ENCODE results near the gene PLOD1.
"Not testable (repeated sequence)": the region's sequence is repeated elsewhere in the genome, so short reads cannot be mapped to it uniquely, and the experiment has no call there.

The PLOD1 gene

GRCh38 chr1:11891433-11892186, 42.9 kb upstream of the PLOD1 start:
- DNase-seq (ENCODE audit: low read depth), result no peak
- no peak for TF ChIP-seq CTCF (IDR thresholded peaks at IDR 0.05; ENCODE audit: insufficient read depth, low read depth, low read length, missing control alignments)
- H3K4me3 ChIP-seq (ENCODE audit: low read length), result no peak overlapping the region

GRCh38 chr1:11893907-11894251, 40.6 kb upstream of the PLOD1 start:
- peak; percentile 68 for DNase-seq (ENCODE audit: low read depth)
- H3K4me3 ChIP-seq (ENCODE audit: low read length), result no peak overlapping the region
- peak; percentile 97 for TF ChIP-seq CTCF (IDR thresholded peaks at IDR 0.05; ENCODE audit: insufficient read depth, low read depth, low read length, missing control alignments)

- not testable (repeated sequence) for DNase-seq (ENCODE audit: low read depth)
Measured at GRCh38 chr1:11894501-11894900, 40.0 kb upstream of the PLOD1 start.

GRCh38 chr1:11898086-11898785, 36.3 kb upstream of the PLOD1 start:
- no peak for TF ChIP-seq CTCF (IDR thresholded peaks at IDR 0.05; ENCODE audit: insufficient read depth, low read depth, low read length, missing control alignments)
- H3K4me3 ChIP-seq (ENCODE audit: low read length), result no peak overlapping the region

More at GRCh38 chr1:11894501-11894900, 40.0 kb upstream of the PLOD1 start:
- H3K4me3 ChIP-seq (ENCODE audit: low read length), result not testable (repeated sequence)

GRCh38 chr1:11898831-11899467, 35.6 kb upstream of the PLOD1 start:
- no peak overlapping the region for H3K4me3 ChIP-seq (ENCODE audit: low read length)
- no peak for TF ChIP-seq CTCF (IDR thresholded peaks at IDR 0.05; ENCODE audit: insufficient read depth, low read depth, low read length, missing control alignments)
- DNase-seq (ENCODE audit: low read depth), result peak; percentile 24

More at GRCh38 chr1:11898086-11898785, 36.3 kb upstream of the PLOD1 start:
- no peak for DNase-seq (ENCODE audit: low read depth)

GRCh38 chr1:11901446-11901845, 33.1 kb upstream of the PLOD1 start:
- not testable (repeated sequence) for H3K4me3 ChIP-seq (ENCODE audit: low read length)
- DNase-seq (ENCODE audit: low read depth), result peak; percentile 43

- TF ChIP-seq CTCF (IDR thresholded peaks at IDR 0.05; ENCODE audit: insufficient read depth, low read depth, low read length, missing control alignments), result no peak
- no peak for DNase-seq (ENCODE audit: low read depth)
- no peak overlapping the region for H3K4me3 ChIP-seq (ENCODE audit: low read length)
Measured at GRCh38 chr1:11903210-11903609, 31.3 kb upstream of the PLOD1 start.

GRCh38 chr1:11904156-11904555, 30.4 kb upstream of the PLOD1 start:
- not testable (repeated sequence) for DNase-seq (ENCODE audit: low read depth); H3K4me3 ChIP-seq (ENCODE audit: low read length)

Measured in epithelial cell of esophagus (primary cell).